ENCODE data around the gene CARD14. TPM values are rescaled to one million over a fixed set of nuclear protein-coding genes. Genes with fewer than 3 reads are reported as not detected.

CARD14 gene
- total and polyA plus RNA-seq, 2 experiments from 2014 or later: 0.08 to 0.52 TPM

GRCh38 chr17:80225230-80225629 lies 55.4 kb downstream of the CARD14 start (continued):
- TF ChIP-seq POLR2AphosphoS5 (IDR thresholded peaks at IDR 0.05; ENCODE audit: low read depth): no peak
- no peak for TF ChIP-seq ZNF114 (CRISPR knock-in tag; IDR thresholded peaks at IDR 0.05)
- no peak for TF ChIP-seq EZH2 (IDR thresholded peaks at IDR 0.05; ENCODE audit: low read depth, unreplicated experiment)
- no peak for TF ChIP-seq STAT1 (IDR thresholded peaks at IDR 0.05; ENCODE audit: unreplicated experiment)
- no peak for TF ChIP-seq REST (IDR thresholded peaks at IDR 0.05; ENCODE audit: unreplicated experiment)

GRCh38 chr17:80227156-80227555 lies 57.3 kb downstream of the CARD14 start:
- no peak overlapping the region for H3K4me2 ChIP-seq
- Mint-ChIP-seq H3K27me3 (ENCODE audit: insufficient read depth, low read depth, poor library complexity) (peaks cover 2% of the 10 kb centered on the region), H3K9me3 (peaks cover 5% of the 10 kb centered on the region), H3K36me3 (ENCODE audit: low read depth) (peaks cover 31% of the 10 kb centered on the region), H3K4me1 (peaks cover 27% of the 10 kb centered on the region), H3K4me3 (no peak overlapping the region), H3K27ac (no peak overlapping the region)
- no peaks in the 10 kb centered on the region for H4K20me1 ChIP-seq (replicated peaks; ENCODE audit: insufficient read depth)
- no peaks in the 10 kb centered on the region; the same call in 1 of the 2 replicates for H3K79me2 ChIP-seq (replicated peaks; ENCODE audit: insufficient read depth)
- ATAC-seq (no peak), DNase-seq (ENCODE audit: low spot score) (no peak)
- H3K27me3 ChIP-seq (ENCODE audit: insufficient read depth): no peaks in the 10 kb centered on the region
- H3K9me2 ChIP-seq (ENCODE audit: insufficient read depth): no peaks in the 10 kb centered on the region
- H3F3A ChIP-seq (replicated peaks; ENCODE audit: low read depth): no peaks in the 10 kb centered on the region
- 0 out of 2 replicates have a peak, but pooled peaks cover 1% of the 10 kb centered on the region for H3K36me3 ChIP-seq (ENCODE audit: insufficient read depth)
- no peak overlapping the region for H3K4me3 ChIP-seq
- peaks cover 7% of the 10 kb centered on the region; the same call in 1 of the 2 replicates for H3K4me1 ChIP-seq (ENCODE audit: insufficient read depth)
- H3K27ac ChIP-seq (ENCODE audit: low read depth): no peak overlapping the region
- H2AFZ ChIP-seq: no peak overlapping the region
- TF ChIP-seq ZNF462 (CRISPR knock-in tag; IDR thresholded peaks at IDR 0.05) (no peak), CREB1 (CRISPR knock-in tag; IDR thresholded peaks at IDR 0.05; ENCODE audit: low read depth) (no peak), EZH2phosphoT487 (IDR thresholded peaks at IDR 0.05; ENCODE audit: unreplicated experiment) (no peak), POLR2AphosphoS5 (IDR thresholded peaks at IDR 0.05; ENCODE audit: low read depth) (no peak), NANOG (IDR thresholded peaks at IDR 0.05; ENCODE audit: borderline replicate concordance) (no peak), ETS1 (IDR thresholded peaks at IDR 0.05) (no peak), CTCF (conservative IDR thresholded peaks at IDR 0.05; ENCODE audit: low read depth in 2 of 2) (no peak), JUNB (IDR thresholded peaks at IDR 0.05; ENCODE audit: unreplicated experiment) (no peak), ZNF114 (CRISPR knock-in tag; IDR thresholded peaks at IDR 0.05) (no peak)
